T-helper 17 cell (primary cell): ENCODE measurements around the gene UBQLN4. TPM values are rescaled to one million over a fixed set of nuclear protein-coding genes. Genes with fewer than 3 reads are reported as not detected.

Experiments
- ATAC-seq: fragments of 150-1000 bp; cut with Tn5 transposase; 2 replicates; pipeline ENCODE4 v1.10.0; 2021; ENCODE audit warnings: mild to moderate bottlenecking, moderate library complexity
- DNase-seq, 3 donors: peaks; one replicate each; pipeline versions ENCODE4 v3.0.0 to v3.0.0-alpha.2; 2020 to 2021
- H3K9me3 ChIP-seq: one replicate; pipeline ENCODE4 v1.7.0; 2013; ENCODE audit warnings: low read length, mild to moderate bottlenecking; ENCODE audit not compliant: control insufficient read depth, poor library complexity, severe bottlenecking
- H3K27ac Mint-ChIP-seq: one replicate; pipeline ENCODE4 v1.8.0; 2022; ENCODE audit warnings: mild to moderate bottlenecking, moderate library complexity, mixed read lengths
- H3K27me3 Mint-ChIP-seq: one replicate; pipeline ENCODE4 v1.8.0; 2022; ENCODE audit warnings: mixed read lengths
- H3K36me3 Mint-ChIP-seq: one replicate; pipeline ENCODE4 v1.8.0; 2022; ENCODE audit warnings: low read depth, mixed read lengths
- H3K4me1 Mint-ChIP-seq: one replicate; pipeline ENCODE4 v1.8.0; 2022; ENCODE audit warnings: mild to moderate bottlenecking, mixed read lengths
- H3K4me3 Mint-ChIP-seq: one replicate; pipeline ENCODE4 v1.8.0; 2022; ENCODE audit warnings: mild to moderate bottlenecking, moderate library complexity, mixed read lengths
- total RNA-seq, 4 donors: library from RNA in 2 of 4; stranded (reverse) in 2 of 4; gene quantifications; one replicate each; pipeline ENCODE4 v1.2.3 and lab custom pipeline; 2022 to 2026

UBQLN4 gene
- total RNA-seq, 2 donors from 2014 or later = 21.9 to 22.7 TPM

DNA sequence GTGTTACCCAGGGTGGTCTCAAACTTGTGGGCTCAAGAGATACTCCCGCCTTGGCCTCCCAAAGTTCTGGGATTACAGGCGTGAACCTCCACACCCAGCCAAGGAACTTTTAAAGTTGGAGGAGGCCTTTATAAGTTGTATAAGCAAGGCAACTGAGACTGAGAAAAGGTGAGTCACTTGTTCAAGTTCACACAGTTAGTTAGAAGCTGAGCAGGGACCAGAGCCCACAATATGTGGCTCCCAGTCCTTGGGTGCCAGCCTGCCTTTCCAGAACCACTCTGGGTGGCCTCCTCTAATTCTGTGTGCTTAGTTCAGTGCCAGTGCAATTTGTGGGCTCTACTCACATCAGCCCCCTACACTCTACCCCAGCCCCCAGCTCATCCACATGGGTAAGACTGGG lies 11.0 kb upstream of the UBQLN4 start:
- Mint-ChIP-seq H3K4me1 (peaks cover 10% of the 10 kb centered on the region), H3K27ac (no peak overlapping the region)

DNA sequence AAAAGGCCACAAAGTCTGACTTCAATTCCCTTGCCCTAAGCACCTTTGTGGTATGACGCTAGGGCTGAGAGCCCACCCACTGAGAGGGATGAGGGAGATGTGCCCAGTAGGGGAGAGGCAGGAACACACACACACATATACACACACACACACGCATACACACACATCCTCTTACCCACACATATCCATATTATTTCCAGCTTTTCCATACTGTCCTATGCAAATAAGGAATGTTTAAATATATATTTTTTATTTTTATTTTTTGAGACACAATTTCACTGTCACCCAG lies 10.3 kb upstream of the UBQLN4 start:
- Mint-ChIP-seq H3K27me3 (no peaks in the 10 kb centered on the region), H3K36me3 (no peaks in the 10 kb centered on the region), H3K4me3 (no peak overlapping the region), H3K27ac (no peak overlapping the region), H3K4me1 (peaks cover 10% of the 10 kb centered on the region)
- H3K9me3 ChIP-seq = no peaks in the 10 kb centered on the region
- no peak for ATAC-seq
- no peak for DNase-seq

More for the DNA sequence above, 11.0 kb upstream of the UBQLN4 start:
- H3K9me3 ChIP-seq = no peaks in the 10 kb centered on the region
- no peak for ATAC-seq
- H3K27me3 Mint-ChIP-seq = no peaks in the 10 kb centered on the region
- no peak overlapping the region for H3K4me3 Mint-ChIP-seq
- no peaks in the 10 kb centered on the region for H3K36me3 Mint-ChIP-seq
- DNase-seq = no peak

DNA sequence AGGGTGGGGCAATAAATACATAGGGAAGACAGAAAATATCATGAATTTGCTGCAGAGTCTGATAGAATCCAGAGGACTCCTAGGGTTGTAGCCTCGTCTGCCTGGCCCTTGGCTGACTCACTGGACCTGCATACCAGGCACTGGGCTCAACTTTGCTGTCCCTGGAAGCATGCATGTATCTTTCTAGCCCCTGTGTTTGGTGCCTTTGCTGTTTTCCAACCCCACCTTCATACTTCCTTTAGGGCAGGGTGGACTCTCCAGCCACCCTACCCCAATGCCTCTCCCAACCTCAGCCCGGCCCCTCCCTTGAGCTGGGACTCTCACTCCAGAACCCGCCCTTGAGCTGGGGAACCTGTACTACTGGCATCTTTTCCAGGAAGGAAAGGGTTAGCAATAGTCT lies 8.6 kb upstream of the UBQLN4 start:
- no peak overlapping the region for H3K27ac Mint-ChIP-seq
- H3K27me3 Mint-ChIP-seq = no peaks in the 10 kb centered on the region
- ATAC-seq (no peak), DNase-seq (no peak)
- H3K4me3 Mint-ChIP-seq = no peak overlapping the region
- H3K36me3 Mint-ChIP-seq = no peaks in the 10 kb centered on the region
- no peaks in the 10 kb centered on the region for H3K9me3 ChIP-seq
- H3K4me1 Mint-ChIP-seq = peaks cover 7% of the 10 kb centered on the region

- Mint-ChIP-seq H3K4me1 (peaks cover 6% of the 10 kb centered on the region), H3K4me3 (peak within 1 kb of the TSS; percentile 9), H3K36me3 (no peaks in the 10 kb centered on the region), H3K27me3 (no peaks in the 10 kb centered on the region), H3K27ac (no peak within 1 kb of the TSS)
- no peaks in the 10 kb centered on the region for H3K9me3 ChIP-seq
- DNase-seq = no peak
- ATAC-seq = peak; percentile 36
Measured at GRCh38 chr1:156060937-156061636, 7.5 kb upstream of the UBQLN4 start, which contains the start of gene RAB25. Gene RAB25, plus strand, starts transcription at chr1:156061160. Its CDS starts 241 bp downstream, at chr1:156061401.

- no peaks in the 10 kb centered on the region for H3K9me3 ChIP-seq
- Mint-ChIP-seq H3K27ac (no peak overlapping the region), H3K27me3 (no peaks in the 10 kb centered on the region), H3K4me3 (no peak overlapping the region), H3K36me3 (peaks cover 3% of the 10 kb centered on the region), H3K4me1 (peaks cover 26% of the 10 kb centered on the region)
- ATAC-seq (no peak), DNase-seq (no peak)
Measured at GRCh38 chr1:156056326-156056849, 2.8 kb upstream of the UBQLN4 start.

- Mint-ChIP-seq H3K4me3 (peak overlapping the region; percentile 99), H3K27ac (peak overlapping the region; percentile 19), H3K27me3 (no peaks in the 10 kb centered on the region), H3K36me3 (peaks cover 3% of the 10 kb centered on the region), H3K4me1 (peaks cover 26% of the 10 kb centered on the region)
- H3K9me3 ChIP-seq = no peaks in the 10 kb centered on the region
- DNase-seq = no peak
- ATAC-seq = no peak
Measured at GRCh38 chr1:156055281-156056048, 1.9 kb upstream of the UBQLN4 start.

- H3K4me1 Mint-ChIP-seq = peaks cover 27% of the 10 kb centered on the region
- no peaks in the 10 kb centered on the region for H3K27me3 Mint-ChIP-seq
- H3K4me3 Mint-ChIP-seq = peak within 1 kb of the TSS; percentile 99
- H3K27ac Mint-ChIP-seq = peak within 1 kb of the TSS; percentile 88
- H3K9me3 ChIP-seq = no peaks in the 10 kb centered on the region
- H3K36me3 Mint-ChIP-seq = peaks cover 5% of the 10 kb centered on the region
- ATAC-seq = peak; percentile 86
- DNase-seq = peak; percentile 87 to 90 (median 89)
Measured at GRCh38 chr1:156054500-156055280, 1.1 kb upstream of the UBQLN4 start, which contains the start of gene LAMTOR2. Gene LAMTOR2, plus strand, starts transcription at chr1:156054782. Its CDS starts 108 bp downstream, at chr1:156054890.

GRCh38 chr1:156052862-156053767 lies 483 bp downstream of the UBQLN4 start:
- Mint-ChIP-seq H3K4me3 (peak overlapping the region; percentile 99), H3K27me3 (no peaks in the 10 kb centered on the region), H3K27ac (peak overlapping the region; percentile 83), H3K4me1 (peaks cover 28% of the 10 kb centered on the region), H3K36me3 (peaks cover 7% of the 10 kb centered on the region)
- no peaks in the 10 kb centered on the region for H3K9me3 ChIP-seq
- DNase-seq = peak; percentile 52 to 69 (median 62)
- ATAC-seq = peak; percentile 40

DNA sequence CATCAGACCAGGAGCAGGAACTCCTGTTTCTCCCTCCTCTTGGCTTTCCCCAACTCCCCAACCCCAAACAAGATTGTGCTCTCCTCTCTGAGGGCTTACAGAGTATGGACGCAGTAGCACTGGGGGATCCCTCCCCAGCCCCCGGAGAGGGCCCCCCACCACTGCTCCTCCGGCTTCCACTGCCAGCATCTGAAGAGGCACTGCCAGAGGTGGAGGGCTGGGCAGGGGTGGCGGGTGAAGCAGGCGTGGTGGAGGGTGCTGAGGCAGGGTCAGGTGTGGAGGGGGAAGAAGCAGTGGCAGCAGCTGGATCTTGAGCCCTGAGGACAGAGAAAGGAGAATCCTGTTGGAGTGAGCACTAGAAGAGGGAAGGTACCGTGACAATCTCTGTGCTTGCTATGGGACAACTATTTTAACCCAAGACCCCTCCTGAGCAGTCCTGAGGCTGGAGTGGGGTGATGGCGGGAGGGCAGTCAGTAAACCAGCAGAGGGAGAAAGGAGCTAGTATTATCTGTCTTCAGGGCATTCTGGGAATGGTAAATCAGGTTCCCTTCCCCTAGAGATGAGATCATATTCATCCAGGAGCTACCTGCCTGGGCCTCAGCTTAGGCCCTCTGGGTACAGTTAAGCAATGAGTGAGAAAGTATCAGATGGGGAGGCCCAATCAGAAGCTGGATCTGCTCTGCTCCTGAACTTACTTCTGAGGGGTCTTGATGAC lies 2.4 kb downstream of the UBQLN4 start:
- ATAC-seq = no peak
- H3K27me3 Mint-ChIP-seq = no peaks in the 10 kb centered on the region
- H3K9me3 ChIP-seq = no peaks in the 10 kb centered on the region
- H3K4me1 Mint-ChIP-seq = peaks cover 25% of the 10 kb centered on the region
- DNase-seq = no peak
- peaks cover 7% of the 10 kb centered on the region for H3K36me3 Mint-ChIP-seq
- H3K4me3 Mint-ChIP-seq = no peak overlapping the region
- H3K27ac Mint-ChIP-seq = no peak overlapping the region

DNA sequence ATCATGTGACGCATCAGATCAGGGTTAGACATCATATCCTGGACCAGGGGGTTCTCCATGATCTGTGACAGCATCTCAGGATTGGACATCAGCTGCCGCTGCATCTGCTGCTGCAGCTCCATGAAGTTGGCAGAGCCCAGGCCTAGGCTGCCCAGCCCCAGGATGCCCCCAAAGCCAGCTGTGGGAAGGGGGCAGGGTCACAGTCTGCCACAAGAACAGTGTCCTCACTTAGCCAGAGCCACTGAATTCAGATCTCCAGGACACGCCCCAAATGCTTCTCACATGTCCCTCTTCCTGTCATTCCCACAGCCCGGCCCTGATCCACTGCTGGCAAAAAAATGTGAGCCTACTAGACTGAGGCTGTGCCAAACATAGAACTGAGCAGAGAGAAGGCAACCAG lies 3.2 kb downstream of the UBQLN4 start:
- H3K4me3 Mint-ChIP-seq = no peak overlapping the region

GRCh38 chr1:156048663-156049258 lies 4.8 kb downstream of the UBQLN4 start:
- no peak for DNase-seq
- ATAC-seq = no peak
- H3K27ac Mint-ChIP-seq = peak overlapping the region; percentile 66
- peaks cover 25% of the 10 kb centered on the region for H3K4me1 Mint-ChIP-seq
- no peaks in the 10 kb centered on the region for H3K9me3 ChIP-seq
- H3K36me3 Mint-ChIP-seq = peaks cover 4% of the 10 kb centered on the region
- no peak overlapping the region for H3K4me3 Mint-ChIP-seq
- no peaks in the 10 kb centered on the region for H3K27me3 Mint-ChIP-seq

More for the DNA sequence above, 3.2 kb downstream of the UBQLN4 start:
- DNase-seq (no peak), ATAC-seq (no peak)
- Mint-ChIP-seq H3K4me1 (peaks cover 20% of the 10 kb centered on the region), H3K36me3 (peaks cover 7% of the 10 kb centered on the region), H3K27ac (no peak overlapping the region), H3K27me3 (no peaks in the 10 kb centered on the region)
- H3K9me3 ChIP-seq = no peaks in the 10 kb centered on the region
